ENCODE results near the gene REPS2. TPM values are rescaled to one million over a fixed set of nuclear protein-coding genes. Genes with fewer than 3 reads are reported as not detected.

The REPS2 gene
- total RNA-seq, 3 donors from 2014 or later (not counting 1 experiment from before 2014, with no cell fraction given) = 0.27 to 9.2 (median 0.59) TPM

DNA sequence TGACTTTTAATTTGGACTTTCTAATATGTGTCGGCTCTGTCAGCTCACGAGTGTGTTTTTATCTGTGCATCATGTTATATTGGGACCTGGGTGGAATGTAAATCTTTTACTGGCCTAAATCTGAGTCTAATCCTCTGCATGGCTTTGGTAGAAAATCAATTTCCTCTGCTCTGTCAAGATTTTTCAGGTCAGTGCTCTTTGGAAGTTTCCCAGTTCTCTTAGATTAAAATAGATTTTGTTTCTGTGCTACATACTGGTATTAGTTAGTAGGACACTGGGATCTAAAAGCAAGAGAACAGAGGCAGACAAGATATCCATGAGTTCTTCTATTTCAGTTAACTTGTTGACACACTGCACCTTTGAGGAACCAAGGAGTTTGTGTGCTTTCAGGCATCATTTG lies 39.7 kb downstream of the REPS2 start:
- no peak overlapping the region for H3K27ac ChIP-seq (ENCODE audit: low read length)
- no peak overlapping the region for H3K4me3 ChIP-seq (ENCODE audit: low read length)
- no peaks in the 10 kb centered on the region for H3K27me3 ChIP-seq (ENCODE audit: control insufficient read depth, insufficient read depth, low read length)
- DNase-seq = no peak
- no peaks in the 10 kb centered on the region for H3K4me1 Mint-ChIP-seq
- 100% methylated on average over 2 of the region's 2 CpGs for WGBS (ENCODE audit: insufficient coverage)
- no peaks in the 10 kb centered on the region for H3K36me3 ChIP-seq (ENCODE audit: control insufficient read depth, insufficient read depth, low read length)
- ATAC-seq = no peak
- no peaks in the 10 kb centered on the region for H3K36me3 Mint-ChIP-seq
- H3K4me1 ChIP-seq (ENCODE audit: control insufficient read depth, insufficient read depth, low read length) = no peaks in the 10 kb centered on the region
- intact Hi-C loops (cut with micrococcal nuclease) = no loop called here
- H3K27ac Mint-ChIP-seq = no peak overlapping the region
- no peaks in the 10 kb centered on the region for H3K9me3 Mint-ChIP-seq
- no peaks in the 10 kb centered on the region for H3K9me3 ChIP-seq (ENCODE audit: control insufficient read depth, insufficient read depth, low read length)
- no peak overlapping the region for H3K4me3 Mint-ChIP-seq
- TF ChIP-seq, protein P1, sequence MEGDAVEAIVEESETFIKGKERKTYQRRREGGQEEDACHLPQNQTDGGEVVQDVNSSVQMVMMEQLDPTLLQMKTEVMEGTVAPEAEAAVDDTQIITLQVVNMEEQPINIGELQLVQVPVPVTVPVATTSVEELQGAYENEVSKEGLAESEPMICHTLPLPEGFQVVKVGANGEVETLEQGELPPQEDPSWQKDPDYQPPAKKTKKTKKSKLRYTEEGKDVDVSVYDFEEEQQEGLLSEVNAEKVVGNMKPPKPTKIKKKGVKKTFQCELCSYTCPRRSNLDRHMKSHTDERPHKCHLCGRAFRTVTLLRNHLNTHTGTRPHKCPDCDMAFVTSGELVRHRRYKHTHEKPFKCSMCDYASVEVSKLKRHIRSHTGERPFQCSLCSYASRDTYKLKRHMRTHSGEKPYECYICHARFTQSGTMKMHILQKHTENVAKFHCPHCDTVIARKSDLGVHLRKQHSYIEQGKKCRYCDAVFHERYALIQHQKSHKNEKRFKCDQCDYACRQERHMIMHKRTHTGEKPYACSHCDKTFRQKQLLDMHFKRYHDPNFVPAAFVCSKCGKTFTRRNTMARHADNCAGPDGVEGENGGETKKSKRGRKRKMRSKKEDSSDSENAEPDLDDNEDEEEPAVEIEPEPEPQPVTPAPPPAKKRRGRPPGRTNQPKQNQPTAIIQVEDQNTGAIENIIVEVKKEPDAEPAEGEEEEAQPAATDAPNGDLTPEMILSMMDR (IDR thresholded peaks at IDR 0.05) = no peak
- peaks cover 0 to 13% of the 10 kb centered on the region in 2 donors for H3K27me3 Mint-ChIP-seq (ENCODE audit: low read depth in 2 of 2)

DNA sequence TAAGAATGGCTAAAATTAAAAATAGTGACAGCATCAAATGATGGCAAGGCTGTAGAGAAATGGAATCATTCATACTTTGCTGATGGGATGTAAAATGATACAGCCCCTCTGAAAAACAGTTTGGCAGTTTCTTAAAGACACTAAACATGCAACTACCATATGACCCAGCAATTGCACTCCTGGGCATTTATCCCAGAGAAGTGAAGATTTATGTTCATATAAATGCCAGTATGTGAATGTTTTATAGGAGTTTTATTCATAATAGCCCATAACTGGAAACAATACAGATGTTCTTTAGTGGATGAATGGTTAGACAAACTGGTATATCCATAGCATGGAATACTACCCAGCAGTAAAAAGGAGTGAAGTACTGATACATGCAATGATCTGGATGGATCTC lies 43.3 kb downstream of the REPS2 start:
- peaks cover 0 to 31% of the 10 kb centered on the region in 2 donors for H3K27me3 Mint-ChIP-seq (ENCODE audit: low read depth in 2 of 2)
- H3K27ac Mint-ChIP-seq = no peak overlapping the region
- no peaks in the 10 kb centered on the region for H3K4me1 Mint-ChIP-seq
- no peaks in the 10 kb centered on the region for H3K36me3 Mint-ChIP-seq
- H3K4me3 Mint-ChIP-seq = no peak overlapping the region
- TF ChIP-seq, protein P1 (IDR thresholded peaks at IDR 0.05) = no peak
- no peaks in the 10 kb centered on the region for H3K27me3 ChIP-seq (ENCODE audit: control insufficient read depth, insufficient read depth, low read length)
- DNase-seq (no peak), ATAC-seq (no peak)
- H3K4me3 ChIP-seq (ENCODE audit: low read length) = no peak overlapping the region
- no peaks in the 10 kb centered on the region for H3K36me3 ChIP-seq (ENCODE audit: control insufficient read depth, insufficient read depth, low read length)
- intact Hi-C loops (cut with micrococcal nuclease) = no loop called here
- H3K9me3 ChIP-seq (ENCODE audit: control insufficient read depth, insufficient read depth, low read length) = no peaks in the 10 kb centered on the region
- no peak overlapping the region for H3K27ac ChIP-seq (ENCODE audit: low read length)
- no peaks in the 10 kb centered on the region for H3K4me1 ChIP-seq (ENCODE audit: control insufficient read depth, insufficient read depth, low read length)
- no peaks in the 10 kb centered on the region for H3K9me3 Mint-ChIP-seq

DNA sequence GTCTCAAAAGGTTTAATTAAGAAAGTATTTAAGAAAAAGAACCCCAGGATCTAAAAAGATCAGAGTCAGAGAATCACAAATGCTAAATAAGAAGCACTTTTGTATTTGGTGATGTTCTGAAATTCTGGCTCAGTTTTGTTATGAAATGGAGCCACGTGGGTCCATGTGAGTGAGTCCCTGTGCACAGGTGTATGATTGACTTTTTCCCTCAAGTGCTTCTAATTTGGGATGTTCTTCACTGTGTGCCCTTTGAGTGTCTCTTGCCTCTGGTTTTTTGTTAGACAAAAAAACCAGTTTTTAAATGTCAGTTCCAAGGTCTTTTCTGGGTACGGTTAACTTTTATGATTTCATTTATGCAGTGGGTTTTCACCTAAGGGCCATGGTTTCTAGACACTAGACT lies 44.4 kb downstream of the REPS2 start:
- Mint-ChIP-seq H3K4me3 (no peak overlapping the region), H3K36me3 (no peaks in the 10 kb centered on the region), H3K27ac (no peak overlapping the region), H3K27me3 (ENCODE audit: low read depth in 2 of 2) (peaks cover 2 to 26% of the 10 kb centered on the region in 2 donors), H3K4me1 (no peaks in the 10 kb centered on the region), H3K9me3 (no peaks in the 10 kb centered on the region)
- Histone ChIP-seq H3K4me3 (ENCODE audit: low read length) (no peak overlapping the region), H3K27me3 (ENCODE audit: control insufficient read depth, insufficient read depth, low read length) (no peaks in the 10 kb centered on the region), H3K9me3 (ENCODE audit: control insufficient read depth, insufficient read depth, low read length) (no peaks in the 10 kb centered on the region), H3K4me1 (ENCODE audit: control insufficient read depth, insufficient read depth, low read length) (no peaks in the 10 kb centered on the region), H3K36me3 (ENCODE audit: control insufficient read depth, insufficient read depth, low read length) (no peaks in the 10 kb centered on the region), H3K27ac (ENCODE audit: low read length) (no peak overlapping the region)
- 83% methylated on average over 2 of the region's 2 CpGs for WGBS (ENCODE audit: insufficient coverage)
- ATAC-seq = no peak
- DNase-seq = no peak
- intact Hi-C loops (cut with micrococcal nuclease) = no loop called here
- TF ChIP-seq, protein P1 (IDR thresholded peaks at IDR 0.05) = no peak

DNA sequence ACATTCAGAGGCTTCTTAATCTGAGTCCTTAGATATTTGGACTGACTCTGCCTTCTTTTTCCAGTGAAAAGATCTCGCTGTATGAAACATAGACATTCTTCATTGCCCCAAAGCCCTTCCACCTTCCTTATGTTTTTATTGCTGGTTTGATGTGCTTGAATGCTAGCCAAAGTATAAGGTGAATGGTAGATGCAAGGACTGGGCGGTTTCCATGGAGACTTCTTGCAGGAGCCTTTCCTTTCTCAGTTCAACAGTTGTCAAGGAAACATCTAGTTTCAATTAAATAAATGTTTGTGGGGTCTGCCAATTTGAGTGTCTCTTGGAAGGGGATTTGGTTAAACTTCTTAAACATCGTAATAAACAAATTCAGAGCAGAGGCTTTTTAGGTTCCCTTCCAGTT lies 46.0 kb downstream of the REPS2 start:
- H3K27me3 ChIP-seq (ENCODE audit: control insufficient read depth, insufficient read depth, low read length) = no peaks in the 10 kb centered on the region
- TF ChIP-seq, protein P1 (IDR thresholded peaks at IDR 0.05) = no peak
- no peak for ATAC-seq
- H3K27ac ChIP-seq (ENCODE audit: low read length) = no peak overlapping the region
- Mint-ChIP-seq H3K36me3 (no peaks in the 10 kb centered on the region), H3K4me1 (no peaks in the 10 kb centered on the region), H3K27ac (no peak overlapping the region), H3K4me3 (no peak overlapping the region), H3K27me3 (ENCODE audit: low read depth in 2 of 2) (peaks cover 6 to 38% of the 10 kb centered on the region in 2 donors), H3K9me3 (no peaks in the 10 kb centered on the region)
- H3K4me3 ChIP-seq (ENCODE audit: low read length) = no peak overlapping the region
- H3K36me3 ChIP-seq (ENCODE audit: control insufficient read depth, insufficient read depth, low read length) = no peaks in the 10 kb centered on the region
- DNase-seq = no peak
- H3K9me3 ChIP-seq (ENCODE audit: control insufficient read depth, insufficient read depth, low read length) = no peaks in the 10 kb centered on the region
- H3K4me1 ChIP-seq (ENCODE audit: control insufficient read depth, insufficient read depth, low read length) = no peaks in the 10 kb centered on the region
- intact Hi-C loops (cut with micrococcal nuclease) = no loop called here
- WGBS (ENCODE audit: insufficient coverage) = 94% methylated on average over 2 of the region's 3 CpGs
